ENCODE measurements around the gene ALKBH6.

Gene ALKBH6

GRCh38 chr19:36006955-36007354, 7.1 kb downstream of the ALKBH6 start (continued):
- TF ChIP-seq GLI4 (tag by site-specific recombination; IDR thresholded peaks at IDR 0.05) = no peak
- TF ChIP-seq MEIS1 (CRISPR knock-in tag; IDR thresholded peaks at IDR 0.05; ENCODE audit: borderline replicate concordance) = no peak
- TF ChIP-seq ZNF239 (tag by site-specific recombination; IDR thresholded peaks at IDR 0.05) = no peak
- TF ChIP-seq MZF1 (tag by site-specific recombination; IDR thresholded peaks at IDR 0.05; ENCODE audit: borderline replicate concordance) = no peak
- no peak for TF ChIP-seq YY1 (tag by site-specific recombination; IDR thresholded peaks at IDR 0.05)
- TF ChIP-seq PRDM1 (tag by site-specific recombination; IDR thresholded peaks at IDR 0.05) = no peak
- TF ChIP-seq KLF9 (tag by site-specific recombination; IDR thresholded peaks at IDR 0.05; ENCODE audit: low read depth) = no peak

DNA sequence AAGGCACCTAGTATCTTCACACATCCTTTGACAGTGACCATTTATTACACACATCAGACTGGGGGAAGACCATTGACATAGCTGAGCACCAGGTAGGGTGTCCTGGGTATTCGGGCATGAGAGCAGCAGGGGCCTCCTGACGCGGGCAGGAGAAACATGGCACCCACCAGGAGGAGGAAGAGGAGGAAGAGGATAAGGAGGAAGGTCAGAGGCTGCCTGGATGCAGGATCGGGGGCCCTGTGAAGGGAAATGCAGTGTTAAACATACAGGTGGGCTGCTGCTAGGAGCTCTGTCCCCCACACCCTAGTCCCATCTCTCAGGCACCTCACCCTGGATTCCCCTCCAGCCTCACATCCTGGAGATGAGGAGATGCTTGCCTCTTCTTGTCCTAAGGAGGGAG, 10.7 kb downstream of the ALKBH6 start:
- TF ChIP-seq, protein P1, sequence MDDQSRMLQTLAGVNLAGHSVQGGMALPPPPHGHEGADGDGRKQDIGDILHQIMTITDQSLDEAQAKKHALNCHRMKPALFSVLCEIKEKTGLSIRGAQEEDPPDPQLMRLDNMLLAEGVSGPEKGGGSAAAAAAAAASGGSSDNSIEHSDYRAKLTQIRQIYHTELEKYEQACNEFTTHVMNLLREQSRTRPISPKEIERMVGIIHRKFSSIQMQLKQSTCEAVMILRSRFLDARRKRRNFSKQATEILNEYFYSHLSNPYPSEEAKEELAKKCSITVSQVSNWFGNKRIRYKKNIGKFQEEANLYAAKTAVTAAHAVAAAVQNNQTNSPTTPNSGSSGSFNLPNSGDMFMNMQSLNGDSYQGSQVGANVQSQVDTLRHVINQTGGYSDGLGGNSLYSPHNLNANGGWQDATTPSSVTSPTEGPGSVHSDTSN (CRISPR knock-in tag; IDR thresholded peaks at IDR 0.05) = no peak
- TF ChIP-seq ZNF311 (tag by site-specific recombination; IDR thresholded peaks at IDR 0.05; ENCODE audit: borderline replicate concordance) (no peak), ZNF513 (tag by site-specific recombination; IDR thresholded peaks at IDR 0.05) (peak; percentile 91), HIC1 (tag by site-specific recombination; IDR thresholded peaks at IDR 0.05) (no peak), ZFP37 (tag by site-specific recombination; IDR thresholded peaks at IDR 0.05) (no peak), MZF1 (tag by site-specific recombination; IDR thresholded peaks at IDR 0.05; ENCODE audit: borderline replicate concordance) (no peak)
- H3K4me1 ChIP-seq (ENCODE audit: control insufficient read depth, insufficient read depth, low read length) = peaks cover 6% of the 10 kb centered on the region; the same call in 1 of the 2 replicates
- ChIA-PET CTCF (interaction anchor here (0.7 to 1.0 kb wide), 2 partner anchors 9 to 411 kb away, joined by 3 read pairs; no protein-coding TSS in a partner anchor), POLR2A (interaction anchor here (0.7 to 6.4 kb wide), 2 partner anchors 11 to 114 kb away, joined by 3 to 37 read pairs; partner anchors contain the start of gene ALKBH6)
- no peaks in the 10 kb centered on the region; the same call in 1 of the 2 replicates for H3K9me3 ChIP-seq (ENCODE audit: control insufficient read depth, insufficient read depth, low read depth, low read length)
- H3K36me3 ChIP-seq (ENCODE audit: control insufficient read depth in 2 of 2, insufficient read depth in 1 of 2, low read length in 2 of 2) = peaks cover 27 to 63% of the 10 kb centered on the region in 2 experiments
- H3K4me3 ChIP-seq (ENCODE audit: low read depth, low read length) = no peak overlapping the region
- H3K27ac ChIP-seq (ENCODE audit: extremely low read depth, low read depth, low read length) = no peak overlapping the region

- Histone ChIP-seq H3K36me3 (ENCODE audit: control insufficient read depth in 2 of 2, insufficient read depth in 1 of 2, low read length in 2 of 2) (peaks cover 38 to 74% of the 10 kb centered on the region in 2 experiments), H3K27ac (ENCODE audit: extremely low read depth, low read depth, low read length) (no peak overlapping the region), H3K9me3 (ENCODE audit: control insufficient read depth, insufficient read depth, low read depth, low read length) (no peaks in the 10 kb centered on the region; the same call in 1 of the 2 replicates), H3K4me1 (ENCODE audit: control insufficient read depth, insufficient read depth, low read length) (peaks cover 11% of the 10 kb centered on the region), H3K4me3 (ENCODE audit: low read depth, low read length) (no peak overlapping the region)
- CTCF ChIA-PET = interaction anchor here (0.6 to 2.1 kb wide), 3 partner anchors 10 to 12 kb away, joined by 3 to 10 read pairs (median 4); partner anchors contain the start of gene ALKBH6
- POLR2A ChIA-PET = interaction anchor here (0.9 to 6.4 kb wide), 3 partner anchors 11 to 52 kb away, joined by 3 to 37 read pairs (median 4); partner anchors contain the start of gene ALKBH6
- TF ChIP-seq ZNF837 (tag by site-specific recombination; IDR thresholded peaks at IDR 0.05) (no peak), ZFP3 (tag by site-specific recombination; IDR thresholded peaks at IDR 0.05; ENCODE audit: low read depth) (no peak), ZNF146 (tag by site-specific recombination; IDR thresholded peaks at IDR 0.05) (no peak), ZBTB1 (tag by site-specific recombination; IDR thresholded peaks at IDR 0.05) (no peak), OSR2 (tag by site-specific recombination; IDR thresholded peaks at IDR 0.05) (no peak), PRDM1 (tag by site-specific recombination; IDR thresholded peaks at IDR 0.05) (no peak), ZNF366 (tag by site-specific recombination; conservative IDR thresholded peaks at IDR 0.05) (no peak), HOXC10 (CRISPR knock-in tag; IDR thresholded peaks at IDR 0.05) (no peak), ZEB2 (tag by site-specific recombination; IDR thresholded peaks at IDR 0.05) (no peak), ZNF155 (tag by site-specific recombination; IDR thresholded peaks at IDR 0.05) (no peak), BCL11B (tag by site-specific recombination; IDR thresholded peaks at IDR 0.05; ENCODE audit: low read depth) (no peak), ZNF707 (tag by site-specific recombination; IDR thresholded peaks at IDR 0.05) (no peak), ZNF549 (tag by site-specific recombination; IDR thresholded peaks at IDR 0.05) (no peak), MZF1 (tag by site-specific recombination; IDR thresholded peaks at IDR 0.05; ENCODE audit: borderline replicate concordance) (no peak)
Observed at GRCh38 chr19:36001605-36002004, 12.4 kb downstream of the ALKBH6 start.

Measured in HEK293 (cell line).